ENCODE data around the gene SLC25A12. TPM values are rescaled to one million over a fixed set of nuclear protein-coding genes. Genes with fewer than 3 reads are reported as not detected.

The SLC25A12 gene
- total and polyA plus RNA-seq, 5 donors from 2014 or later: 11.3 to 19.9 (median 12.4) TPM

GRCh38 chr2:171864357-171864985, 29.6 kb downstream of the SLC25A12 start:
- Histone ChIP-seq H3K36me3 (ENCODE audit: control insufficient read depth, insufficient read depth, low read length) (no peaks in the 10 kb centered on the region), H3K27ac (ENCODE audit: insufficient read depth, low read length, poor library complexity, severe bottlenecking) (no peak overlapping the region), H3K4me3 (ENCODE audit: low read depth, low read length) (no peak overlapping the region), H3K4me1 (ENCODE audit: control insufficient read depth, insufficient read depth, low read length, poor library complexity, severe bottlenecking) (no peaks in the 10 kb centered on the region), H3K27me3 (ENCODE audit: control insufficient read depth, insufficient read depth, low read length) (no peaks in the 10 kb centered on the region), H3K9me3 (ENCODE audit: control insufficient read depth in 2 of 2, low read length in 2 of 2) (no peaks in the 10 kb centered on the region)
- peaks cover 4 to 22% (median 8%) of the 10 kb centered on the region in 4 donors for H3K4me1 Mint-ChIP-seq
- ATAC-seq (ENCODE audit: low read depth in 2 of 2): no peak
- peak overlapping the region in 1 of 3 donors; percentile 6 for H3K27ac Mint-ChIP-seq
- no peak overlapping the region for H3K4me3 Mint-ChIP-seq
- H3K36me3 Mint-ChIP-seq: peaks cover 18% of the 10 kb centered on the region
- H3K27me3 Mint-ChIP-seq: no peaks in the 10 kb centered on the region
- peaks cover 0 to 2% (median 0%) of the 10 kb centered on the region in 7 donors for H3K9me3 Mint-ChIP-seq
- DNase-seq: no peak

GRCh38 chr2:171862501-171862900, 31.5 kb downstream of the SLC25A12 start:
- H3K27ac ChIP-seq (ENCODE audit: insufficient read depth, low read length, poor library complexity, severe bottlenecking): no peak overlapping the region
- peaks cover 16% of the 10 kb centered on the region for H3K36me3 Mint-ChIP-seq
- H3K36me3 ChIP-seq (ENCODE audit: control insufficient read depth, insufficient read depth, low read length): no peaks in the 10 kb centered on the region
- H3K4me3 ChIP-seq (ENCODE audit: low read depth, low read length): no peak overlapping the region
- ATAC-seq (ENCODE audit: low read depth in 2 of 2): no peak
- H3K27ac Mint-ChIP-seq: no peak overlapping the region
- no peaks in the 10 kb centered on the region for H3K9me3 ChIP-seq (ENCODE audit: control insufficient read depth in 2 of 2, low read length in 2 of 2)
- no peaks in the 10 kb centered on the region for H3K27me3 Mint-ChIP-seq
- DNase-seq: no peak
- H3K27me3 ChIP-seq (ENCODE audit: control insufficient read depth, insufficient read depth, low read length): no peaks in the 10 kb centered on the region
- no peaks in the 10 kb centered on the region for H3K9me3 Mint-ChIP-seq
- peaks cover 6 to 16% (median 11%) of the 10 kb centered on the region in 4 donors for H3K4me1 Mint-ChIP-seq
- no peak overlapping the region for H3K4me3 Mint-ChIP-seq
- H3K4me1 ChIP-seq (ENCODE audit: control insufficient read depth, insufficient read depth, low read length, poor library complexity, severe bottlenecking): no peaks in the 10 kb centered on the region

DNA sequence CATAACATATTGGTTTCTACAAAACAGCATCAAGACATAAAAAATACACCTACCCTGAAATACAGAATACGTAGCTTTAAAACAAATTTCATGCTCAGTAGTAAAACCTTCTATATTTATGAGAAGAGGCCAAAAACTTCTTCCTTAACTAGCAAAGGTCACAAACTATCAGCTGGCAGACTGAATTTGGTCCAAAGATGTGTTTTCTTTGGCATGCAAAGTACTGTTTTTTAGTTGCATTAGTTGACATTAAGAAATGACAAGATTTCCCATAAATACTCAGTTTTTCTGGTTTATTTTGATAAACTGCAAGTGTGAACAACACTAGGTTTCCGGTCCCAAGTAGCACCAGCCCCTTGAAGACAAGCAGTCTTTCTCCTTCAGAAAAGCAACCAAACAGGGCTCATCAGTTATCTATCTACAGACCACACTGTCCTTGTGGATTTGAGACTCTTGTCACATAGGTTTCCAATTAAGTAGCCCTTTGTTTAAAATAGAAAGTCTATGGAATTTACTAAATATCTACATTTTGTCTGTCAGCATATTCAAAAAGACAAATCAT, 35.6 kb downstream of the SLC25A12 start:
- Mint-ChIP-seq H3K4me3 (no peak overlapping the region), H3K27ac (no peak overlapping the region), H3K4me1 (peaks cover 0 to 13% (median 8%) of the 10 kb centered on the region in 4 donors), H3K9me3 (no peaks in the 10 kb centered on the region), H3K36me3 (peaks cover 29% of the 10 kb centered on the region), H3K27me3 (no peaks in the 10 kb centered on the region)
- no peak overlapping the region for H3K4me3 ChIP-seq (ENCODE audit: low read depth, low read length)
- H3K27ac ChIP-seq (ENCODE audit: insufficient read depth, low read length, poor library complexity, severe bottlenecking): no peak overlapping the region
- no peaks in the 10 kb centered on the region for H3K27me3 ChIP-seq (ENCODE audit: control insufficient read depth, insufficient read depth, low read length)
- H3K4me1 ChIP-seq (ENCODE audit: control insufficient read depth, insufficient read depth, low read length, poor library complexity, severe bottlenecking): no peaks in the 10 kb centered on the region
- DNase-seq (no peak), ATAC-seq (ENCODE audit: low read depth in 2 of 2) (no peak)
- H3K9me3 ChIP-seq (ENCODE audit: control insufficient read depth in 2 of 2, low read length in 2 of 2): no peaks in the 10 kb centered on the region
- H3K36me3 ChIP-seq (ENCODE audit: control insufficient read depth, insufficient read depth, low read length): peaks cover 9% of the 10 kb centered on the region

GRCh38 chr2:171855401-171855800, 38.6 kb downstream of the SLC25A12 start:
- no peaks in the 10 kb centered on the region for H3K9me3 ChIP-seq (ENCODE audit: control insufficient read depth in 2 of 2, low read length in 2 of 2)
- H3K4me3 Mint-ChIP-seq: no peak overlapping the region
- peaks cover 0 to 7% (median 5%) of the 10 kb centered on the region in 4 donors for H3K4me1 Mint-ChIP-seq
- H3K27me3 ChIP-seq (ENCODE audit: control insufficient read depth, insufficient read depth, low read length): no peaks in the 10 kb centered on the region
- DNase-seq (no peak), ATAC-seq (ENCODE audit: low read depth in 2 of 2) (no peak)
- H3K27me3 Mint-ChIP-seq: no peaks in the 10 kb centered on the region
- no peaks in the 10 kb centered on the region for H3K9me3 Mint-ChIP-seq
- no peak overlapping the region for H3K4me3 ChIP-seq (ENCODE audit: low read depth, low read length)
- no peak overlapping the region for H3K27ac ChIP-seq (ENCODE audit: insufficient read depth, low read length, poor library complexity, severe bottlenecking)
- peaks cover 19% of the 10 kb centered on the region for H3K36me3 ChIP-seq (ENCODE audit: control insufficient read depth, insufficient read depth, low read length)
- peaks cover 39% of the 10 kb centered on the region for H3K36me3 Mint-ChIP-seq
- no peak overlapping the region for H3K27ac Mint-ChIP-seq
- H3K4me1 ChIP-seq (ENCODE audit: control insufficient read depth, insufficient read depth, low read length, poor library complexity, severe bottlenecking): no peaks in the 10 kb centered on the region

- H3K9me3 Mint-ChIP-seq: no peaks in the 10 kb centered on the region
- ATAC-seq (ENCODE audit: low read depth in 2 of 2) (no peak), DNase-seq (no peak)
- no peak overlapping the region for H3K27ac ChIP-seq (ENCODE audit: insufficient read depth, low read length, poor library complexity, severe bottlenecking)
- H3K36me3 ChIP-seq (ENCODE audit: control insufficient read depth, insufficient read depth, low read length): peaks cover 19% of the 10 kb centered on the region
- H3K9me3 ChIP-seq (ENCODE audit: control insufficient read depth in 2 of 2, low read length in 2 of 2): no peaks in the 10 kb centered on the region
- peaks cover 0 to 11% (median 1%) of the 10 kb centered on the region in 4 donors for H3K4me1 Mint-ChIP-seq
- H3K4me3 Mint-ChIP-seq: no peak overlapping the region
- no peaks in the 10 kb centered on the region for H3K27me3 Mint-ChIP-seq
- H3K27ac Mint-ChIP-seq: no peak overlapping the region
- no peaks in the 10 kb centered on the region for H3K27me3 ChIP-seq (ENCODE audit: control insufficient read depth, insufficient read depth, low read length)
- H3K4me1 ChIP-seq (ENCODE audit: control insufficient read depth, insufficient read depth, low read length, poor library complexity, severe bottlenecking): no peaks in the 10 kb centered on the region
- H3K36me3 Mint-ChIP-seq: peaks cover 41% of the 10 kb centered on the region
- no peak overlapping the region for H3K4me3 ChIP-seq (ENCODE audit: low read depth, low read length)
Observed at GRCh38 chr2:171852366-171852888, 41.6 kb downstream of the SLC25A12 start.

DNA sequence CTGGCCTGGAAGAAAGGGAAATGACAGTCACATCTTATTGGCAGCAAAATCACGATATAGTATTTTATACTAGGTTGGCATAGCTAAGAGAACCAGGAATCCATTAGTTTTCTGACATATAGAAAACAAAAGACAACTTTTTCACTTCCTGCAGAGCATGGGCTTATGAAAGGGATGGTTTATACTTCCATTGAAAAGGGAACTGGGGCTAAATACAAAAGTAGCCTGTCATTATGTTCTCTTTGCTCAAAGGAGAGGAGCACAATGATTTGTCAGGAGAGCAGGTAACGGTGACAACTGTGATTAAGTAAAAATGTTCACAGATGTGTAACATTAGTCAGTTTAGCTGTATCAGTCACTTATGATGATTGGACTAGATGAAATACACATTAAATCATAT, 46.4 kb downstream of the SLC25A12 start:
- Mint-ChIP-seq H3K27me3 (peaks cover 5% of the 10 kb centered on the region), H3K9me3 (no peaks in the 10 kb centered on the region), H3K27ac (peak overlapping the region in 1 of 3 donors; percentile 2), H3K36me3 (peaks cover 23% of the 10 kb centered on the region), H3K4me3 (no peak overlapping the region), H3K4me1 (peaks cover 0 to 7% (median under 1%) of the 10 kb centered on the region in 4 donors)
- H3K9me3 ChIP-seq (ENCODE audit: control insufficient read depth in 2 of 2, low read length in 2 of 2): no peaks in the 10 kb centered on the region
- ATAC-seq (ENCODE audit: low read depth in 2 of 2) (no peak), DNase-seq (no peak)
- H3K4me1 ChIP-seq (ENCODE audit: control insufficient read depth, insufficient read depth, low read length, poor library complexity, severe bottlenecking): no peaks in the 10 kb centered on the region
- no peaks in the 10 kb centered on the region for H3K27me3 ChIP-seq (ENCODE audit: control insufficient read depth, insufficient read depth, low read length)
- H3K4me3 ChIP-seq (ENCODE audit: low read depth, low read length): no peak overlapping the region
- H3K36me3 ChIP-seq (ENCODE audit: control insufficient read depth, insufficient read depth, low read length): peaks cover 5% of the 10 kb centered on the region
- no peak overlapping the region for H3K27ac ChIP-seq (ENCODE audit: insufficient read depth, low read length, poor library complexity, severe bottlenecking)

DNA sequence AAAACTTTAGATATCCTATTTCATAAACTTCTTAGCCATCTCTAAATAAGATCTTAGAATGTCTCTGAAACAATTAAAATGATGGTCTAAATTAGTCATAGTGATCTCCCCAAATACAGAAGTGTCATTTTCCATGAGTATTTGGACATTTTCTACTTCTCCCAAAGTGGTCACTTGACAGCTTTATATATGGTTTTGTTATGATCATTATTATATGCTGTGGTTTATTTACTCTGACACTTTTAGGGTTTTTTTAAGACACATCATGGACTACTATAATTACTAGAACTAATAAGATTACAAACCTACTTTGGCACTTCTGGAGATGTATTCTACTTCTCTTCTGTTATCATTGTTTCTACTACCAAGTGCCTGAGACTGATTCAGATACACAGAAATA, 47.1 kb downstream of the SLC25A12 start:
- peaks cover 0 to 7% (median 0%) of the 10 kb centered on the region in 4 donors for H3K4me1 Mint-ChIP-seq
- H3K36me3 Mint-ChIP-seq: peaks cover 16% of the 10 kb centered on the region
- H3K4me3 Mint-ChIP-seq: no peak overlapping the region
- H3K9me3 Mint-ChIP-seq: no peaks in the 10 kb centered on the region
- Histone ChIP-seq H3K27ac (ENCODE audit: insufficient read depth, low read length, poor library complexity, severe bottlenecking) (no peak overlapping the region), H3K27me3 (ENCODE audit: control insufficient read depth, insufficient read depth, low read length) (no peaks in the 10 kb centered on the region), H3K4me3 (ENCODE audit: low read depth, low read length) (no peak overlapping the region), H3K36me3 (ENCODE audit: control insufficient read depth, insufficient read depth, low read length) (peaks cover 9% of the 10 kb centered on the region), H3K4me1 (ENCODE audit: control insufficient read depth, insufficient read depth, low read length, poor library complexity, severe bottlenecking) (no peaks in the 10 kb centered on the region), H3K9me3 (ENCODE audit: control insufficient read depth in 2 of 2, low read length in 2 of 2) (no peaks in the 10 kb centered on the region)
- H3K27ac Mint-ChIP-seq: no peak overlapping the region
- H3K27me3 Mint-ChIP-seq: peaks cover 5% of the 10 kb centered on the region
- DNase-seq: no peak
- no peak for ATAC-seq (ENCODE audit: low read depth in 2 of 2)

- H3K27ac ChIP-seq (ENCODE audit: insufficient read depth, low read length, poor library complexity, severe bottlenecking): no peak overlapping the region
- ATAC-seq (ENCODE audit: low read depth in 2 of 2) (no peak), DNase-seq (no peak)
- H3K9me3 ChIP-seq (ENCODE audit: control insufficient read depth in 2 of 2, low read length in 2 of 2): no peaks in the 10 kb centered on the region
- Mint-ChIP-seq H3K4me1 (peaks cover 0 to 5% (median 1%) of the 10 kb centered on the region in 4 donors), H3K27me3 (peaks cover 5% of the 10 kb centered on the region), H3K36me3 (peaks cover 28% of the 10 kb centered on the region), H3K27ac (no peak overlapping the region), H3K4me3 (no peak overlapping the region), H3K9me3 (no peaks in the 10 kb centered on the region)
- no peaks in the 10 kb centered on the region for H3K4me1 ChIP-seq (ENCODE audit: control insufficient read depth, insufficient read depth, low read length, poor library complexity, severe bottlenecking)
- H3K36me3 ChIP-seq (ENCODE audit: control insufficient read depth, insufficient read depth, low read length): peaks cover 33% of the 10 kb centered on the region
- no peaks in the 10 kb centered on the region for H3K27me3 ChIP-seq (ENCODE audit: control insufficient read depth, insufficient read depth, low read length)
- H3K4me3 ChIP-seq (ENCODE audit: low read depth, low read length): no peak overlapping the region
Observed at GRCh38 chr2:171841996-171842395, 52.0 kb downstream of the SLC25A12 start.

Data from CD4-positive, CD25-positive, alpha-beta regulatory T cell (primary cell).